ENCODE measurements around the gene HMCN2. TPM values are rescaled to one million over a fixed set of nuclear protein-coding genes. Genes with fewer than 3 reads are reported as not detected.

HMCN2 gene
- total and polyA plus RNA-seq, 2 donors (not counting 3 experiments of a cell fraction or from before 2014, with no cell fraction given): 0.04 to 0.24 TPM

GRCh38 chr9:130407916-130408663 is 142.5 kb downstream of the HMCN2 start:
- H3K4me1 ChIP-seq (ENCODE audit: control insufficient read depth, extremely low read depth, insufficient read depth, low read length): peaks cover 5% of the 10 kb centered on the region
- DNase-seq (ENCODE audit: low read depth, low spot score) (no peak), FAIRE-seq (no peak)
- no peaks in the 10 kb centered on the region for H3K79me2 ChIP-seq (ENCODE audit: control insufficient read depth, insufficient read depth, low read length)
- ChIA-PET POLR2A (no interaction called here), CTCF (interaction anchor here (1.0 kb wide), 1 partner anchor 15 kb away, joined by 3 read pairs; no protein-coding TSS in a partner anchor)
- H3K9me3 ChIP-seq (replicated peaks; ENCODE audit: control insufficient read depth, insufficient read depth, low read length): no peaks in the 10 kb centered on the region
- dilution Hi-C loops (cut with MboI; ENCODE audit: extremely low pct_ligation_motif_present, low sequenced_read_pairs): no loop called here
- no peak overlapping the region for H2AFZ ChIP-seq (ENCODE audit: low read depth, low read length)
- no peak overlapping the region for H3K4me2 ChIP-seq (ENCODE audit: insufficient read depth, low read length)
- no peak overlapping the region for H3K9ac ChIP-seq (replicated peaks; ENCODE audit: extremely low read depth, insufficient read depth, low read length)
- H3K4me3 ChIP-seq (replicated peaks in 1 of 3; ENCODE audit: insufficient read depth in 1 of 3, low read depth in 1 of 3, low read length in 3 of 3): no peak overlapping the region
- TF ChIP-seq EZH2 (IDR thresholded peaks at IDR 0.05; ENCODE audit: borderline replicate concordance, low read depth, low read length, severe bottlenecking) (no peak), FOS (IDR thresholded peaks at IDR 0.05; ENCODE audit: borderline replicate concordance, insufficient read depth, low read length) (no peak), MYC (IDR thresholded peaks at IDR 0.05; ENCODE audit: low read depth, low read length) (no peak), MAX (IDR thresholded peaks at IDR 0.05; ENCODE audit: insufficient read depth, insufficient read length) (no peak), GATA2 (IDR thresholded peaks at IDR 0.05; ENCODE audit: insufficient read depth, insufficient read length, low read depth, low read length) (no peak), POLR2AphosphoS5 (IDR thresholded peaks at IDR 0.05; ENCODE audit: insufficient read depth, low read depth, low read length) (no peak), JUN (IDR thresholded peaks at IDR 0.05; ENCODE audit: borderline replicate concordance, insufficient read depth, insufficient read length, low read depth) (no peak), POLR2A (IDR thresholded peaks at IDR 0.05; ENCODE audit: low read depth, low read length) (no peak), CTCF (IDR thresholded peaks at IDR 0.05; ENCODE audit: extremely low read depth in 1 of 2, insufficient read depth in 1 of 2, low read depth in 1 of 2, low read length in 2 of 2) (no peak)
- H3K27me3 ChIP-seq (ENCODE audit: control insufficient read depth in 2 of 2, insufficient read depth in 2 of 2, low read length in 2 of 2): no peaks in the 10 kb centered on the region
- intact Hi-C loops (cut with micrococcal nuclease): no loop called here
- H3K27ac ChIP-seq (ENCODE audit: insufficient read depth, low read depth, low read length): no peak overlapping the region
- no peaks in the 10 kb centered on the region for H3K36me3 ChIP-seq (ENCODE audit: control insufficient read depth in 2 of 2, extremely low read depth in 1 of 2, insufficient read depth in 2 of 2, low read length in 2 of 2)
- H3K9me1 ChIP-seq (replicated peaks; ENCODE audit: control insufficient read depth, extremely low read depth, insufficient read depth, low read length): no peaks in the 10 kb centered on the region
- BruUV-seq (replicated peaks): no TSS peak
- H4K20me1 ChIP-seq (replicated peaks; ENCODE audit: control insufficient read depth, extremely low read depth, insufficient read depth, low read length): no peaks in the 10 kb centered on the region
